ACC112 (cell line): ENCODE data around the gene CDH23.

Experiments used
- H2AFZ ChIP-seq: fragments of 200-600 bp; sonication (generic); one replicate; pipeline ENCODE4 v1.6.0; 2017; ENCODE audit warnings: antibody characterized with exemption, low read length; ENCODE audit not compliant: unreplicated experiment
- H3K27ac ChIP-seq: fragments of 200-600 bp; sonication (generic); 2 replicates; pipeline ENCODE4 v1.5.1; 2014; ENCODE audit warnings: low read depth, mild to moderate bottlenecking, antibody characterized with exemption, low read length, moderate library complexity
- H3K27me3 ChIP-seq: fragments of 200-600 bp; sonication (generic); 2 replicates; pipeline ENCODE4 v1.6.1; 2014; ENCODE audit warnings: mild to moderate bottlenecking, antibody characterized with exemption, low read length, moderate library complexity, mixed read lengths; ENCODE audit not compliant: insufficient read depth
- H3K36me3 ChIP-seq: fragments of 200-600 bp; sonication (generic); 2 replicates; pipeline ENCODE4 v1.6.1; 2016; ENCODE audit warnings: mild to moderate bottlenecking, antibody characterized with exemption, low read length, moderate library complexity, mixed read lengths; ENCODE audit not compliant: insufficient read depth
- H3K4me1 ChIP-seq: fragments of 200-600 bp; sonication (generic); one replicate; pipeline ENCODE4 v1.6.1; 2016; ENCODE audit warnings: low read length, mixed read lengths; ENCODE audit not compliant: insufficient read depth, unreplicated experiment, control insufficient read depth
- H3K4me3 ChIP-seq: fragments of 200-600 bp; sonication (generic); 2 replicates; pipeline ENCODE4 v1.5.1; 2014; ENCODE audit warnings: mild to moderate bottlenecking, low read depth, low read length
- H3K79me2 ChIP-seq: fragments of 200-600 bp; sonication (generic); one replicate; pipeline ENCODE4 v1.6.0; 2016; ENCODE audit warnings: low read length; ENCODE audit not compliant: control insufficient read depth, unreplicated experiment, insufficient read depth

CDH23 gene

GRCh38 chr10:71517298-71518169, 120.8 kb downstream of the CDH23 start:
- Histone ChIP-seq H3K27ac (no peak overlapping the region), H3K4me3 (no peak overlapping the region), H2AFZ (no peak overlapping the region), H3K4me1 (no peaks in the 10 kb centered on the region), H3K36me3 (no peaks in the 10 kb centered on the region), H3K27me3 (peaks cover 19% of the 10 kb centered on the region), H3K79me2 (no peaks in the 10 kb centered on the region)

GRCh38 chr10:71520042-71520441, 123.3 kb downstream of the CDH23 start:
- no peak overlapping the region for H2AFZ ChIP-seq
- H3K79me2 ChIP-seq = no peaks in the 10 kb centered on the region
- no peak overlapping the region for H3K4me3 ChIP-seq
- H3K4me1 ChIP-seq = no peaks in the 10 kb centered on the region
- no peak overlapping the region for H3K27ac ChIP-seq
- peaks cover 27% of the 10 kb centered on the region for H3K27me3 ChIP-seq
- no peaks in the 10 kb centered on the region for H3K36me3 ChIP-seq

- Histone ChIP-seq H3K79me2 (no peaks in the 10 kb centered on the region), H3K4me3 (no peak overlapping the region), H2AFZ (no peak overlapping the region), H3K36me3 (no peaks in the 10 kb centered on the region), H3K27me3 (peaks cover 30% of the 10 kb centered on the region), H3K4me1 (no peaks in the 10 kb centered on the region), H3K27ac (no peak overlapping the region)
Measured at GRCh38 chr10:71521504-71522441, 125.1 kb downstream of the CDH23 start.

- Histone ChIP-seq H3K4me1 (no peaks in the 10 kb centered on the region), H3K4me3 (no peak overlapping the region), H3K36me3 (no peaks in the 10 kb centered on the region), H3K79me2 (no peaks in the 10 kb centered on the region), H3K27me3 (peaks cover 30% of the 10 kb centered on the region), H3K27ac (no peak overlapping the region), H2AFZ (no peak overlapping the region)
Measured at GRCh38 chr10:71522442-71523144, 125.9 kb downstream of the CDH23 start.

- H3K4me1 ChIP-seq = no peaks in the 10 kb centered on the region
- H3K36me3 ChIP-seq = no peaks in the 10 kb centered on the region
- H3K27me3 ChIP-seq = peaks cover 30% of the 10 kb centered on the region
- H2AFZ ChIP-seq = no peak overlapping the region
- H3K79me2 ChIP-seq = no peaks in the 10 kb centered on the region
- H3K27ac ChIP-seq = no peak overlapping the region
- no peak overlapping the region for H3K4me3 ChIP-seq
Measured at GRCh38 chr10:71523756-71524155, 127.0 kb downstream of the CDH23 start.

- H2AFZ ChIP-seq = no peak overlapping the region
- no peak overlapping the region for H3K27ac ChIP-seq
- peaks cover 30% of the 10 kb centered on the region for H3K27me3 ChIP-seq
- no peak overlapping the region for H3K4me3 ChIP-seq
- no peaks in the 10 kb centered on the region for H3K4me1 ChIP-seq
- no peaks in the 10 kb centered on the region for H3K79me2 ChIP-seq
- H3K36me3 ChIP-seq = no peaks in the 10 kb centered on the region
Measured at GRCh38 chr10:71525092-71525491, 128.4 kb downstream of the CDH23 start.

- H3K27me3 ChIP-seq = peaks cover 30% of the 10 kb centered on the region
- no peak overlapping the region for H3K4me3 ChIP-seq
- no peak overlapping the region for H3K27ac ChIP-seq
- H2AFZ ChIP-seq = no peak overlapping the region
- no peaks in the 10 kb centered on the region for H3K4me1 ChIP-seq
- H3K36me3 ChIP-seq = no peaks in the 10 kb centered on the region
- H3K79me2 ChIP-seq = no peaks in the 10 kb centered on the region
Measured at GRCh38 chr10:71525721-71526120, 129.0 kb downstream of the CDH23 start.

- Histone ChIP-seq H3K79me2 (no peaks in the 10 kb centered on the region), H3K27ac (no peak overlapping the region), H2AFZ (no peak overlapping the region), H3K4me1 (no peaks in the 10 kb centered on the region), H3K4me3 (no peak overlapping the region), H3K27me3 (peaks cover 25% of the 10 kb centered on the region), H3K36me3 (no peaks in the 10 kb centered on the region)
Measured at GRCh38 chr10:71526653-71527052, 129.9 kb downstream of the CDH23 start.

- H2AFZ ChIP-seq = no peak overlapping the region
- peaks cover 24% of the 10 kb centered on the region for H3K27me3 ChIP-seq
- no peak overlapping the region for H3K27ac ChIP-seq
- H3K36me3 ChIP-seq = no peaks in the 10 kb centered on the region
- H3K4me3 ChIP-seq = no peak overlapping the region
- no peaks in the 10 kb centered on the region for H3K4me1 ChIP-seq
- H3K79me2 ChIP-seq = no peaks in the 10 kb centered on the region
Measured at GRCh38 chr10:71527135-71527534, 130.4 kb downstream of the CDH23 start.

GRCh38 chr10:71528371-71529206, 131.9 kb downstream of the CDH23 start:
- no peaks in the 10 kb centered on the region for H3K79me2 ChIP-seq
- no peaks in the 10 kb centered on the region for H3K4me1 ChIP-seq
- no peak overlapping the region for H3K27ac ChIP-seq
- H3K27me3 ChIP-seq = peaks cover 13% of the 10 kb centered on the region
- no peak overlapping the region for H3K4me3 ChIP-seq
- H2AFZ ChIP-seq = no peak overlapping the region
- H3K36me3 ChIP-seq = no peaks in the 10 kb centered on the region
